Breast epithelium (tissue), 3 donors: ENCODE data around the gene MAST3.

Experiments
- CTCF ChIP-seq, 3 donors: fragments of 450-650 bp; IDR thresholded peaks; one replicate each; pipeline ENCODE4 v1.5.1; 2016 to 2017; ENCODE audit warnings: antibody characterized with exemption in 3 of 3, mild to moderate bottlenecking in 3 of 3, moderate library complexity in 3 of 3
- POLR2A ChIP-seq: fragments of 450-650 bp; IDR thresholded peaks from one replicate; pipeline ENCODE4 v1.6.1; 2016; ENCODE audit warnings: antibody characterized with exemption, mild to moderate bottlenecking, moderate library complexity
- POLR2AphosphoS5 ChIP-seq, 3 donors: sonication (generic); formaldehyde crosslinking; IDR thresholded peaks; one replicate each; pipeline ENCODE4 v1.6.1; 2017; ENCODE audit warnings: antibody characterized with exemption in 3 of 3

- TF ChIP-seq POLR2AphosphoS5 (IDR thresholded peaks at IDR 0.05) (peak in 1 of 3 donors; percentile 9), CTCF (IDR thresholded peaks at IDR 0.05) (no peak), POLR2A (no peak)
Observed at GRCh38 chr19:18156841-18157464, 59.4 kb downstream of the MAST3 start.
